Neutrophil (primary cell): ENCODE measurements around the gene LNPEP.

Experiments used
- H3K27ac ChIP-seq: fragments of 200-600 bp; sonication (generic); 2 replicates; pipeline ENCODE4 v1.5.1; 2016; ENCODE audit warnings: mild to moderate bottlenecking, moderate library complexity
- H3K27me3 ChIP-seq: fragments of 200-600 bp; sonication (generic); 2 replicates; pipeline ENCODE4 v1.6.0; 2016; ENCODE audit warnings: mild to moderate bottlenecking
- H3K36me3 ChIP-seq: fragments of 200-600 bp; sonication (generic); 2 replicates; pipeline ENCODE4 v1.5.1; 2017
- H3K4me1 ChIP-seq, 2 experiments: fragments of 200-600 bp in 1 of 2; sonication (generic) in 1 of 2; 1 replicate in 1 of 2; 2 replicates in 1 of 2; pipeline versions ENCODE4 v1.5.1 to v1.6.1; 2013 to 2016; ENCODE audit warnings: low read depth in 1 of 2, low read length in 1 of 2, mild to moderate bottlenecking in 1 of 2, moderate library complexity in 1 of 2; ENCODE audit not compliant: control insufficient read depth in 1 of 2, insufficient read depth in 1 of 2
- H3K4me3 ChIP-seq, 2 experiments: fragments of 200-600 bp in 1 of 2; sonication (generic) in 1 of 2; 1 replicate in 1 of 2; 2 replicates in 1 of 2; pipeline ENCODE4 v1.5.1; 2013 to 2016; ENCODE audit warnings: low read depth in 1 of 2, low read length in 1 of 2, mild to moderate bottlenecking in 1 of 2, moderate library complexity in 1 of 2
- H3K9me3 ChIP-seq: fragments of 200-600 bp; sonication (generic); 2 replicates; pipeline ENCODE4 v1.5.1; 2016
- CTCF ChIP-seq: fragments of 200-600 bp; sonication (generic); IDR thresholded peaks from 2 replicates; pipeline ENCODE4 v1.5.1; 2016; ENCODE audit warnings: antibody characterized with exemption

The LNPEP gene

GRCh38 chr5:96993760-96994159, 57.9 kb downstream of the LNPEP start:
- Histone ChIP-seq H3K4me3 (no peak overlapping the region), H3K9me3 (no peaks in the 10 kb centered on the region), H3K36me3 (peaks cover 55% of the 10 kb centered on the region), H3K27me3 (no peaks in the 10 kb centered on the region), H3K27ac (no peak overlapping the region), H3K4me1 (no peaks in the 10 kb centered on the region)
- no peak for TF ChIP-seq CTCF

GRCh38 chr5:96994493-96994892, 58.6 kb downstream of the LNPEP start:
- no peak overlapping the region for H3K27ac ChIP-seq
- H3K4me3 ChIP-seq: no peak overlapping the region
- no peak for TF ChIP-seq CTCF
- peaks cover 59% of the 10 kb centered on the region for H3K36me3 ChIP-seq
- no peaks in the 10 kb centered on the region for H3K4me1 ChIP-seq
- no peaks in the 10 kb centered on the region for H3K27me3 ChIP-seq
- no peaks in the 10 kb centered on the region for H3K9me3 ChIP-seq

GRCh38 chr5:96995419-96995818, 59.5 kb downstream of the LNPEP start:
- H3K4me1 ChIP-seq: no peaks in the 10 kb centered on the region
- no peaks in the 10 kb centered on the region for H3K9me3 ChIP-seq
- TF ChIP-seq CTCF: no peak
- no peak overlapping the region for H3K4me3 ChIP-seq
- peaks cover 59% of the 10 kb centered on the region for H3K36me3 ChIP-seq
- no peak overlapping the region for H3K27ac ChIP-seq
- no peaks in the 10 kb centered on the region for H3K27me3 ChIP-seq

- Histone ChIP-seq H3K9me3 (no peaks in the 10 kb centered on the region), H3K4me3 (no peak overlapping the region), H3K4me1 (no peaks in the 10 kb centered on the region), H3K36me3 (peaks cover 71% of the 10 kb centered on the region), H3K27me3 (no peaks in the 10 kb centered on the region), H3K27ac (no peak overlapping the region)
- no peak for TF ChIP-seq CTCF
Measured at GRCh38 chr5:96997265-96997859, 61.5 kb downstream of the LNPEP start.

- peaks cover 71% of the 10 kb centered on the region for H3K36me3 ChIP-seq
- H3K4me1 ChIP-seq: no peaks in the 10 kb centered on the region
- no peak for TF ChIP-seq CTCF
Measured at GRCh38 chr5:96999856-97000255, 64.0 kb downstream of the LNPEP start.

GRCh38 chr5:97000391-97000790, 64.5 kb downstream of the LNPEP start:
- Histone ChIP-seq H3K4me1 (no peaks in the 10 kb centered on the region), H3K27ac (no peak overlapping the region)

More at GRCh38 chr5:96999856-97000255, 64.0 kb downstream of the LNPEP start:
- no peaks in the 10 kb centered on the region for H3K9me3 ChIP-seq
- no peak overlapping the region for H3K27ac ChIP-seq
- no peaks in the 10 kb centered on the region for H3K27me3 ChIP-seq
- no peak overlapping the region for H3K4me3 ChIP-seq

More at GRCh38 chr5:97000391-97000790, 64.5 kb downstream of the LNPEP start:
- no peak for TF ChIP-seq CTCF
- Histone ChIP-seq H3K36me3 (peaks cover 74% of the 10 kb centered on the region), H3K4me3 (no peak overlapping the region), H3K27me3 (no peaks in the 10 kb centered on the region), H3K9me3 (no peaks in the 10 kb centered on the region)
